ENCODE results near the gene TWIST2. TPM values are rescaled to one million over a fixed set of nuclear protein-coding genes. Genes with fewer than 3 reads are reported as not detected.

The TWIST2 gene
- total and polyA plus RNA-seq, 7 donors = 0.58 to 1.2 (median 0.90) TPM

DNA sequence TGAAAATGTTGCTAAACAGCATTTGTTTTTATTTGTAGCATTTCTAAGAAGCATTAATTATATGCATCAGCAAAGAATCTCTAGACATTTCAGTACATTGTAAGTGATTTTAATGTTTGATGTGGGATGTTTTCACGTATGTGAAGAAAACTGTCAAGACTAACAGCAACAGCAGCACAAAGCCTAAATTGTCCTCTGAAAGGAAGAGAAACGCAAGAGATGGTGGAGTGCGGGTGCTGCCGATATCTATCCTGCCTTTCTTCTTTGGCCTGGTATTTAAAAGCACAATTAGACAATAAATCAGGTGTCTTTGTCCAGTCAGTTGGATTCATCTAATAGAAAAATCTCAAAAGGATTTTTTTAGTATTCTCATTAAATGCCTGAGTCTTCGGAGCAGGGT lies 3.1 kb downstream of the TWIST2 start:
- H3K4me3 ChIP-seq = no peak overlapping the region
- peaks cover 3% of the 10 kb centered on the region for H3K4me1 ChIP-seq
- TF ChIP-seq, protein P1, sequence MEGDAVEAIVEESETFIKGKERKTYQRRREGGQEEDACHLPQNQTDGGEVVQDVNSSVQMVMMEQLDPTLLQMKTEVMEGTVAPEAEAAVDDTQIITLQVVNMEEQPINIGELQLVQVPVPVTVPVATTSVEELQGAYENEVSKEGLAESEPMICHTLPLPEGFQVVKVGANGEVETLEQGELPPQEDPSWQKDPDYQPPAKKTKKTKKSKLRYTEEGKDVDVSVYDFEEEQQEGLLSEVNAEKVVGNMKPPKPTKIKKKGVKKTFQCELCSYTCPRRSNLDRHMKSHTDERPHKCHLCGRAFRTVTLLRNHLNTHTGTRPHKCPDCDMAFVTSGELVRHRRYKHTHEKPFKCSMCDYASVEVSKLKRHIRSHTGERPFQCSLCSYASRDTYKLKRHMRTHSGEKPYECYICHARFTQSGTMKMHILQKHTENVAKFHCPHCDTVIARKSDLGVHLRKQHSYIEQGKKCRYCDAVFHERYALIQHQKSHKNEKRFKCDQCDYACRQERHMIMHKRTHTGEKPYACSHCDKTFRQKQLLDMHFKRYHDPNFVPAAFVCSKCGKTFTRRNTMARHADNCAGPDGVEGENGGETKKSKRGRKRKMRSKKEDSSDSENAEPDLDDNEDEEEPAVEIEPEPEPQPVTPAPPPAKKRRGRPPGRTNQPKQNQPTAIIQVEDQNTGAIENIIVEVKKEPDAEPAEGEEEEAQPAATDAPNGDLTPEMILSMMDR (IDR thresholded peaks at IDR 0.05) = no peak
- no peaks in the 10 kb centered on the region for H3K36me3 ChIP-seq (ENCODE audit: insufficient read depth in 1 of 2, low read depth in 1 of 2)
- DNase-seq (no peak), ATAC-seq (no peak)
- no peaks in the 10 kb centered on the region for H3K9me3 ChIP-seq
- intact Hi-C loops (cut with DNase I) = no loop called here
- H3K27me3 ChIP-seq (ENCODE audit: insufficient read depth in 3 of 3, low read length in 2 of 3) = peaks cover 15 to 93% (median 32%) of the 10 kb centered on the region in 3 donors
- H3K27ac ChIP-seq = no peak overlapping the region
- WGBS, 3 donors = 81 to 83% (median 82%) methylated on average over 5 of the region's 5 CpGs

DNA sequence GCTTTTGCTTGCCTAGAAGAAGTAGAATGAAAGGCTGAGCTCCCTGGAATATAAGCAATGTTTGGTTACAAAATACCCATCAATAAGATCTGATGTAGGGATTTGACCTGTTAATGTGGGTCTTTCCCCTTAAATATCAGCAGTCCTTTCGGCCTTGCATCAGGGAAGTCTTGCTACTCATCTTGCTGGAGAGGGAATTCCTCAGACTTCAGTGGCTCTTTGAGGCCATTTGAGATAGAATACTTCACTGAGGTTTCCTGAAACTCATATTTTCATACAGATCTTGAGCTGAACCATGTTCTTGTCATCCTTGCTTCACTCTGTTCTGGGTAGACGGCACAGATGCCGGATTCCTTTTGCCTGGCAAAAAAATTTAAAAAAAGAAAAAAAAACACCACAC lies 3.9 kb downstream of the TWIST2 start:
- no peak overlapping the region for H3K27ac ChIP-seq
- no peaks in the 10 kb centered on the region for H3K9me3 ChIP-seq
- ATAC-seq = no peak
- WGBS, 3 donors = 72 to 78% (median 76%) methylated on average over 3 of the region's 3 CpGs
- no peak for DNase-seq
- intact Hi-C loops (cut with DNase I) = no loop called here
- H3K36me3 ChIP-seq (ENCODE audit: insufficient read depth in 1 of 2, low read depth in 1 of 2) = no peaks in the 10 kb centered on the region
- H3K4me3 ChIP-seq = no peak overlapping the region
- H3K27me3 ChIP-seq (ENCODE audit: insufficient read depth in 3 of 3, low read length in 2 of 3) = peaks cover 15 to 90% (median 28%) of the 10 kb centered on the region in 3 donors
- TF ChIP-seq, protein P1 (IDR thresholded peaks at IDR 0.05) = no peak
- H3K4me1 ChIP-seq = peaks cover 3% of the 10 kb centered on the region

DNA sequence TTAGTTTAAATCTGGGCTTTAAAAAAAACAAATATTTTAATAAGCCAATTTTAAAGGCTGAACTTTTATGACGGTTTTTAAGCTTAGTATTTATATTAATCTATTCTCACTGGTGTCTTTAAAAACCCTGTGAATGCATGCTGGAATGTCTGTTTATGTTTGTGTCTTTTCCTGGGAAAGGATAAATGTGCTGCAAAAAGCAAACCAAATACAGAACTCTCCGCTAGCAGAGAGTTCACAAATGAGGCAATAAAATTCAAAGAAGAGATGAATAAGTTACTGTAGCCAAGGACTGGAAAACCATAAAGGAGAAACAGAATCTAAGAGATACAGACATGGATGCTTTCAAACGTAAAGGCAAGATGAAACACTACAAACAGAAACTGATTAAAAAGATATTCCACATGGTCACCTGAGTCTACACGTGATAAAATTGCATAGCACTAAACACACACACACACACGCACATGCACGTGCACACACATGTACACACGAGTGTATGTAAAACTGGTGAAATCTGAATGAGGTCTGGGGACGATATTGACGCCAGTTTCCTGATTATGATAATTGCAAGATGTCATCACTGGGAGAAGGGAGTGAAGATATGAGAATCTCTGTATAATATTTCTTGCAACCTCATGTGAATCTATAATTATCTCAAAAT lies 4.5 kb downstream of the TWIST2 start:
- TF ChIP-seq, protein P1 (IDR thresholded peaks at IDR 0.05) = no peak
- DNase-seq = no peak
- ATAC-seq = no peak
- intact Hi-C loops (cut with DNase I) = no loop called here
- Histone ChIP-seq H3K4me3 (no peak overlapping the region), H3K4me1 (peaks cover 3% of the 10 kb centered on the region), H3K9me3 (no peaks in the 10 kb centered on the region), H3K27ac (no peak overlapping the region), H3K27me3 (ENCODE audit: insufficient read depth in 3 of 3, low read length in 2 of 3) (peaks cover 15 to 90% (median 25%) of the 10 kb centered on the region in 3 donors), H3K36me3 (ENCODE audit: insufficient read depth in 1 of 2, low read depth in 1 of 2) (no peaks in the 10 kb centered on the region)
- 69 to 79% (median 71%) methylated on average over 9 of the region's 9 CpGs for WGBS, 3 donors

DNA sequence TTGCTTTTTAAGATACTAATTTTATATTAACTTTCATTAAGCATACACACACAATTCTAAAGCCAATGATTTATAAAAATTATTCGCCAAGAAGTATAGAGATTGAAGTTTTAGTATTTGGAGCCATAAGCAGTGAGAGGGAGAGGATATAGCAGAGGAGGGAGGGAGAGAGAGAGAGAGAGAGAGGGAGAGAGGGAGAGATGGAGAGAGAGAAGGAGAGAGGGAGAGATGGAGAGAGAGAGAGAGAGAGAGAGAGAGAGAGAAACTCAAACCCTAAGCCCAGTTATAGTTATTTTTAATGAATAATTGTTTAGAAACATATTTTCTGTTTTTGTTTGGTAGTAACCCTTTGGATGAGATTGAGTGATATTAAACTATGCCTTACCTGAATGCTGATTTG lies 5.3 kb downstream of the TWIST2 start:
- 92 to 96% (median 96%) methylated on average over 1 of the region's 1 CpG for WGBS, 3 donors
- H3K27me3 ChIP-seq (ENCODE audit: insufficient read depth in 3 of 3, low read length in 2 of 3) = peaks cover 12 to 82% (median 23%) of the 10 kb centered on the region in 3 donors
- H3K4me1 ChIP-seq = peaks cover 2% of the 10 kb centered on the region
- no peak overlapping the region for H3K4me3 ChIP-seq
- TF ChIP-seq, protein P1 (IDR thresholded peaks at IDR 0.05) = no peak
- no peak overlapping the region for H3K27ac ChIP-seq
- no peaks in the 10 kb centered on the region for H3K9me3 ChIP-seq
- no peak for ATAC-seq
- no peak for DNase-seq
- intact Hi-C loops (cut with DNase I) = no loop called here
- no peaks in the 10 kb centered on the region for H3K36me3 ChIP-seq (ENCODE audit: insufficient read depth in 1 of 2, low read depth in 1 of 2)

DNA sequence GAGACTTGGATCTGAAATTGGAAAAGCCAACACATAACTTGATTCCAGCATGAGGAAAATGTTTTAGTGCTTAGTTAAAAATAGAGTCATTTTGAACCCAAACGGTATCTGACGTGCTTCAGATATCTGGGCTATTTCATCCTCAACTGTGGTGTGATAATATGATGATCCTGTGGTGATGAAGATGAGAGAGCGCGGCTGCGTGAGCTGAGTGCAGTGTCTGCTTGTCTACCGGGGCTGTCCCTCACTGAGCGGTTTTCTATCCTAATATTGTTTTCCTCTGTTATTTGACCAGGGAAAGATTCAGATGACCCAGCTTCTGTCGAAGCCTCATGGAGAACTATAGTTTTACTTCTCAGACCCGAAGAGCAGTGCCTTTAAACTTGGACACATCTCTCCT lies 5.8 kb downstream of the TWIST2 start:
- intact Hi-C loops (cut with DNase I) = no loop called here

More for the DNA sequence above, 5.8 kb downstream of the TWIST2 start:
- DNase-seq (no peak), ATAC-seq (no peak)
- H3K9me3 ChIP-seq = no peaks in the 10 kb centered on the region
- H3K27me3 ChIP-seq (ENCODE audit: insufficient read depth in 3 of 3, low read length in 2 of 3) = peaks cover 8 to 80% (median 20%) of the 10 kb centered on the region in 3 donors
- H3K27ac ChIP-seq = no peak overlapping the region
- TF ChIP-seq, protein P1 (IDR thresholded peaks at IDR 0.05) = no peak
- WGBS, 3 donors = 77 to 85% (median 82%) methylated on average over 9 of the region's 9 CpGs
- H3K4me3 ChIP-seq = no peak overlapping the region
- no peaks in the 10 kb centered on the region for H3K4me1 ChIP-seq
- no peaks in the 10 kb centered on the region for H3K36me3 ChIP-seq (ENCODE audit: insufficient read depth in 1 of 2, low read depth in 1 of 2)
